Neural cell (in vitro differentiated cells): ENCODE results near the gene P2RY14. TPM values are rescaled to one million over a fixed set of nuclear protein-coding genes. Genes with fewer than 3 reads are reported as not detected.
A peak's percentile ranks its signal among the peaks of the same experiment; 100 is the strongest.

Experiments
- H2AFZ ChIP-seq: fragments of 200-600, 300-800 bp; sonication (generic), shearing (Covaris generic); 2 replicates; pipeline ENCODE4 v1.6.0; 2014; ENCODE audit warnings: low read depth, mild to moderate bottlenecking, antibody characterized with exemption, low read length, moderate library complexity
- H3F3A ChIP-seq: fragments of 200-600 bp; shearing (Covaris generic); 2 replicates; pipeline ENCODE4 v1.6.1; 2016; ENCODE audit warnings: mild to moderate bottlenecking, moderate library complexity, mixed read lengths, antibody characterized with exemption, low read length; ENCODE audit not compliant: insufficient read depth, poor library complexity, severe bottlenecking
- H3K27ac ChIP-seq: fragments of 200-600, 300-800 bp; sonication (generic), shearing (Covaris generic); 2 replicates; pipeline ENCODE4 v1.5.1; 2014; ENCODE audit warnings: mild to moderate bottlenecking, low read length, moderate library complexity
- H3K27me3 ChIP-seq: fragments of 300-800, 200-600 bp; sonication (generic), shearing (Covaris generic); 2 replicates; pipeline ENCODE4 v1.6.0; 2014; ENCODE audit warnings: mild to moderate bottlenecking, low read depth, low read length, moderate library complexity; ENCODE audit not compliant: insufficient read depth
- H3K36me3 ChIP-seq: fragments of 300-800, 200-600 bp; sonication (generic), shearing (Covaris generic); 2 replicates; pipeline ENCODE4 v1.5.1; 2014; ENCODE audit warnings: mild to moderate bottlenecking, antibody characterized with exemption, low read length, moderate library complexity; ENCODE audit not compliant: insufficient read depth
- H3K4me2 ChIP-seq: fragments of 300-800, 200-600 bp; sonication (generic), shearing (Covaris generic); 2 replicates; pipeline ENCODE4 v1.6.0; 2014; ENCODE audit warnings: mild to moderate bottlenecking, low read length
- H3K4me3 ChIP-seq: fragments of 300-800, 200-600 bp; sonication (generic), shearing (Covaris generic); 2 replicates; pipeline ENCODE4 v1.5.1; 2014; ENCODE audit warnings: mild to moderate bottlenecking, low read length, moderate library complexity
- H3K79me2 ChIP-seq: fragments of 200-600 bp; shearing (Covaris generic); replicated peaks from 2 replicates; pipeline ENCODE4 v1.6.0; 2014; ENCODE audit warnings: mild to moderate bottlenecking, low read length, moderate library complexity; ENCODE audit not compliant: insufficient read depth
- H3K9ac ChIP-seq: fragments of 300-800, 200-600 bp; sonication (generic), shearing (Covaris generic); 2 replicates; pipeline ENCODE4 v1.6.1; 2016; ENCODE audit warnings: mild to moderate bottlenecking, low read length, mixed read lengths
- H3K9me2 ChIP-seq: fragments of 200-600 bp; shearing (Covaris generic); 2 replicates; pipeline ENCODE4 v1.6.1; 2016; ENCODE audit warnings: mild to moderate bottlenecking, low read length, mixed read lengths; ENCODE audit not compliant: insufficient read depth
- H3K9me3 ChIP-seq: fragments of 200-600, 300-800 bp; sonication (generic), shearing (Covaris generic); 2 replicates; pipeline ENCODE4 v1.6.1; 2016; ENCODE audit warnings: mild to moderate bottlenecking, mixed run types, low read length, moderate library complexity, mixed read lengths
- H4K20me1 ChIP-seq: fragments of 200-600 bp; shearing (Covaris generic); 2 replicates; pipeline ENCODE4 v1.6.1; 2016; ENCODE audit warnings: mild to moderate bottlenecking, mixed run types; ENCODE audit not compliant: insufficient read depth
- EP300 ChIP-seq: fragments of 450-650 bp; conservative IDR thresholded peaks from 2 replicates; pipeline ENCODE4 v1.6.1; 2014; ENCODE audit warnings: antibody characterized with exemption, mild to moderate bottlenecking, moderate library complexity; ENCODE audit not compliant: poor library complexity, severe bottlenecking
- EZH2 ChIP-seq: fragments of 200-600, 300-800 bp; shearing (Covaris generic), sonication (generic); IDR thresholded peaks from 2 replicates; pipeline ENCODE4 v1.6.1; 2014; ENCODE audit warnings: antibody characterized with exemption, low read length, borderline replicate concordance, mild to moderate bottlenecking; ENCODE audit not compliant: insufficient read depth, poor library complexity, severe bottlenecking
- MXI1 ChIP-seq: fragments of 450-650 bp; conservative IDR thresholded peaks from 2 replicates; pipeline ENCODE4 v1.6.1; 2014; ENCODE audit warnings: antibody characterized with exemption, mild to moderate bottlenecking; ENCODE audit not compliant: poor library complexity, severe bottlenecking
- POLR2AphosphoS5 ChIP-seq: IDR thresholded peaks from 2 replicates; pipeline ENCODE4 v1.6.1; 2012
- RAD21 ChIP-seq: fragments of 450-650 bp; conservative IDR thresholded peaks from 2 replicates; pipeline ENCODE4 v1.6.1; 2014; ENCODE audit warnings: antibody characterized with exemption, mild to moderate bottlenecking, moderate library complexity
- SMC3 ChIP-seq: fragments of 450-650 bp; conservative IDR thresholded peaks from 2 replicates; pipeline ENCODE4 v1.6.1; 2014; ENCODE audit warnings: antibody characterized with exemption, mild to moderate bottlenecking, moderate library complexity; ENCODE audit not compliant: poor library complexity
- TAF1 ChIP-seq: IDR thresholded peaks from 2 replicates; pipeline ENCODE4 v1.6.1; 2012; ENCODE audit warnings: low read depth
- polyA plus RNA-seq: library from polyadenylated mRNA; depleted of rRNA; stranded (reverse); fragments of >200 nt; gene quantifications from 2 replicates; pipeline ENCODE4 v1.2.3, GENCODE V29; 2014
- TF ChIP-seq, protein P1 (sequence below): IDR thresholded peaks from 2 replicates; pipeline ENCODE4 v1.6.1; 2012; ENCODE audit warnings: borderline replicate concordance
- TF ChIP-seq, protein P2 (sequence below): fragments of 450-650 bp; IDR thresholded peaks from 2 replicates; pipeline ENCODE4 v1.5.1; 2014; ENCODE audit warnings: antibody characterized with exemption, mild to moderate bottlenecking, moderate library complexity; ENCODE audit not compliant: poor library complexity, severe bottlenecking

The P2RY14 gene
- polyA plus RNA-seq, 1 donor from 2014 or later: not detected

DNA sequence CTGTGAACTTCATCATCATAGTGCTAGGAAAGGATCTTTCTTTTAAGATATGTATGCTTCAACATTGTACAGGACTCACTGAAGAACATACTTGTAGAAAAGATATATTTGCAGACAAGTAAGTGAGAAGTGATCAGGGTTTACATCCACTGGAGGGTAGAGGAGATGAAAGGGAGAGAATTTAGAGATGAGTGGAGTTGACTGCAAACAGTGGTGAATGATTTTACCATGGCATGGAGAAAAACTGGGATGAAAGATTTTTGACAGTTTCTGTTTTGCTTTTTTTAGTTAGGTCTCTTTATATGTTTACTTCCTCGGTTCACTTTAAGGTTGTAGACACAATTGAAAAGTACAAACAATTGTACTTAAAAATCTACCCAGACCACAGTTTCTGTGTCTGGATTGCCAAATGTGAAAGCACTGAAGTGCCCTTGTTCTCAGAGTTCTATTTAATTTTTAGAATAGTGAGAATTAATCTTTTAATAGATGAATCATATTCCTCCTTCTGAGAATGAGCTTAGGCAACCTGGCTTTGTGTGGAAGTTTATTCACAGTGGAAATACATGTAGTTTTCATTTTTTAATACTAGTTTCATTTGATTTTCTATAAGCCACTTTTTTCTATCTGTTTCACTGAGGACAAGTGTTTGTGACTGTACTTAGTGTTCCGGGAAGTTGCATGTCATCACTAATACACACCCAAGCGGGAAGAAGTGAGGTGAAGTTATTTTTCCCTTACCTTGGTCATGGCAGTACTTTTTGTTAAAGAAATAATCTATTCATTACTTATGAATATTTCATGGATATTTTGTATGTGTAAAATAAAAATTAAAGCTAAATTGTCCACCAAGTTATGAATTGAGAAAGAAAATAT, 73.6 kb downstream of the P2RY14 start:
- Histone ChIP-seq H3K9me3 (no peaks in the 10 kb centered on the region), H3K9ac (no peak overlapping the region)

DNA sequence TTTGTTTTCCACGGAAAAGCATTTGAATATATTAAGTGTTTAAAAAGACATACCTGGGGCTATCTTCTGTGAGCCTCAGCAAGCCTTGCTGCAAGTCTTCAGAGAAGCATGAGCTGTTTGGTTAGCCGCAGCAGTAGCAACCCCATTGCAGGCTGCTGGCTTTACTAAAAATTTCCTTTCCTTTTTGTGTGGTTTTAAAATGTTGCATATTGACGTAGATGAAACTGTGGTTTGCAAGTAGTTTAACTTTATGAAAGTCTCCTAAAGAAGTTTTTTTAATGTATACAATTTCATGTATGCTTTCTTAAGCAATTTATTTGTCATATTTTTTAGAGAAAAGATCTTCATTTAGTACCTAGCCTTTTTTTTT, 75.3 kb downstream of the P2RY14 start, which contains the start of gene GPR171:
Gene GPR171, minus strand, starts transcription at position 166 of the 370 bp plus-strand sequence. CDS start 3,830 bp downstream, outside the sequence.
- H3K9me2 ChIP-seq: no peaks in the 10 kb centered on the region
- H4K20me1 ChIP-seq: no peaks in the 10 kb centered on the region
- H3K27me3 ChIP-seq: no peaks in the 10 kb centered on the region
- no peaks in the 10 kb centered on the region for H3F3A ChIP-seq
- H3K79me2 ChIP-seq: no peaks in the 10 kb centered on the region
- H3K4me2 ChIP-seq: no peak within 1 kb of the TSS
- no peak within 1 kb of the TSS for H3K4me3 ChIP-seq
- no peak within 1 kb of the TSS for H3K9ac ChIP-seq
- H3K36me3 ChIP-seq: no peaks in the 10 kb centered on the region
- H3K27ac ChIP-seq: peak within 1 kb of the TSS; percentile 25
- no peak within 1 kb of the TSS for H2AFZ ChIP-seq
- no peaks in the 10 kb centered on the region for H3K9me3 ChIP-seq
- TF ChIP-seq, protein P1, sequence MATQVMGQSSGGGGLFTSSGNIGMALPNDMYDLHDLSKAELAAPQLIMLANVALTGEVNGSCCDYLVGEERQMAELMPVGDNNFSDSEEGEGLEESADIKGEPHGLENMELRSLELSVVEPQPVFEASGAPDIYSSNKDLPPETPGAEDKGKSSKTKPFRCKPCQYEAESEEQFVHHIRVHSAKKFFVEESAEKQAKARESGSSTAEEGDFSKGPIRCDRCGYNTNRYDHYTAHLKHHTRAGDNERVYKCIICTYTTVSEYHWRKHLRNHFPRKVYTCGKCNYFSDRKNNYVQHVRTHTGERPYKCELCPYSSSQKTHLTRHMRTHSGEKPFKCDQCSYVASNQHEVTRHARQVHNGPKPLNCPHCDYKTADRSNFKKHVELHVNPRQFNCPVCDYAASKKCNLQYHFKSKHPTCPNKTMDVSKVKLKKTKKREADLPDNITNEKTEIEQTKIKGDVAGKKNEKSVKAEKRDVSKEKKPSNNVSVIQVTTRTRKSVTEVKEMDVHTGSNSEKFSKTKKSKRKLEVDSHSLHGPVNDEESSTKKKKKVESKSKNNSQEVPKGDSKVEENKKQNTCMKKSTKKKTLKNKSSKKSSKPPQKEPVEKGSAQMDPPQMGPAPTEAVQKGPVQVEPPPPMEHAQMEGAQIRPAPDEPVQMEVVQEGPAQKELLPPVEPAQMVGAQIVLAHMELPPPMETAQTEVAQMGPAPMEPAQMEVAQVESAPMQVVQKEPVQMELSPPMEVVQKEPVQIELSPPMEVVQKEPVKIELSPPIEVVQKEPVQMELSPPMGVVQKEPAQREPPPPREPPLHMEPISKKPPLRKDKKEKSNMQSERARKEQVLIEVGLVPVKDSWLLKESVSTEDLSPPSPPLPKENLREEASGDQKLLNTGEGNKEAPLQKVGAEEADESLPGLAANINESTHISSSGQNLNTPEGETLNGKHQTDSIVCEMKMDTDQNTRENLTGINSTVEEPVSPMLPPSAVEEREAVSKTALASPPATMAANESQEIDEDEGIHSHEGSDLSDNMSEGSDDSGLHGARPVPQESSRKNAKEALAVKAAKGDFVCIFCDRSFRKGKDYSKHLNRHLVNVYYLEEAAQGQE: no peak
- TF ChIP-seq EP300 (no peak), TAF1 (no peak), SMC3 (no peak), MXI1 (no peak), RAD21 (no peak), POLR2AphosphoS5 (no peak), EZH2 (no peak)
- TF ChIP-seq, protein P2, sequence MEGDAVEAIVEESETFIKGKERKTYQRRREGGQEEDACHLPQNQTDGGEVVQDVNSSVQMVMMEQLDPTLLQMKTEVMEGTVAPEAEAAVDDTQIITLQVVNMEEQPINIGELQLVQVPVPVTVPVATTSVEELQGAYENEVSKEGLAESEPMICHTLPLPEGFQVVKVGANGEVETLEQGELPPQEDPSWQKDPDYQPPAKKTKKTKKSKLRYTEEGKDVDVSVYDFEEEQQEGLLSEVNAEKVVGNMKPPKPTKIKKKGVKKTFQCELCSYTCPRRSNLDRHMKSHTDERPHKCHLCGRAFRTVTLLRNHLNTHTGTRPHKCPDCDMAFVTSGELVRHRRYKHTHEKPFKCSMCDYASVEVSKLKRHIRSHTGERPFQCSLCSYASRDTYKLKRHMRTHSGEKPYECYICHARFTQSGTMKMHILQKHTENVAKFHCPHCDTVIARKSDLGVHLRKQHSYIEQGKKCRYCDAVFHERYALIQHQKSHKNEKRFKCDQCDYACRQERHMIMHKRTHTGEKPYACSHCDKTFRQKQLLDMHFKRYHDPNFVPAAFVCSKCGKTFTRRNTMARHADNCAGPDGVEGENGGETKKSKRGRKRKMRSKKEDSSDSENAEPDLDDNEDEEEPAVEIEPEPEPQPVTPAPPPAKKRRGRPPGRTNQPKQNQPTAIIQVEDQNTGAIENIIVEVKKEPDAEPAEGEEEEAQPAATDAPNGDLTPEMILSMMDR: no peak

More for the DNA sequence above, 73.6 kb downstream of the P2RY14 start:
- H3F3A ChIP-seq: no peaks in the 10 kb centered on the region
- TF ChIP-seq TAF1 (no peak), EZH2 (no peak), EP300 (no peak), SMC3 (no peak), POLR2AphosphoS5 (no peak), RAD21 (no peak), MXI1 (no peak)
- TF ChIP-seq, protein P2: no peak
- TF ChIP-seq, protein P1: no peak
- no peaks in the 10 kb centered on the region for H3K9me2 ChIP-seq
- no peak overlapping the region for H3K4me2 ChIP-seq
- no peak overlapping the region for H3K4me3 ChIP-seq
- no peak overlapping the region for H3K27ac ChIP-seq
- H4K20me1 ChIP-seq: no peaks in the 10 kb centered on the region
- no peak overlapping the region for H2AFZ ChIP-seq
- H3K36me3 ChIP-seq: no peaks in the 10 kb centered on the region
- H3K27me3 ChIP-seq: no peaks in the 10 kb centered on the region
- H3K79me2 ChIP-seq: no peaks in the 10 kb centered on the region
